Measurements from ENCODE around the gene CDK5RAP2.
"Not testable (repeated sequence)": the region's sequence is repeated elsewhere in the genome, so short reads cannot be mapped to it uniquely, and the experiment has no call there.

CDK5RAP2 gene

DNA sequence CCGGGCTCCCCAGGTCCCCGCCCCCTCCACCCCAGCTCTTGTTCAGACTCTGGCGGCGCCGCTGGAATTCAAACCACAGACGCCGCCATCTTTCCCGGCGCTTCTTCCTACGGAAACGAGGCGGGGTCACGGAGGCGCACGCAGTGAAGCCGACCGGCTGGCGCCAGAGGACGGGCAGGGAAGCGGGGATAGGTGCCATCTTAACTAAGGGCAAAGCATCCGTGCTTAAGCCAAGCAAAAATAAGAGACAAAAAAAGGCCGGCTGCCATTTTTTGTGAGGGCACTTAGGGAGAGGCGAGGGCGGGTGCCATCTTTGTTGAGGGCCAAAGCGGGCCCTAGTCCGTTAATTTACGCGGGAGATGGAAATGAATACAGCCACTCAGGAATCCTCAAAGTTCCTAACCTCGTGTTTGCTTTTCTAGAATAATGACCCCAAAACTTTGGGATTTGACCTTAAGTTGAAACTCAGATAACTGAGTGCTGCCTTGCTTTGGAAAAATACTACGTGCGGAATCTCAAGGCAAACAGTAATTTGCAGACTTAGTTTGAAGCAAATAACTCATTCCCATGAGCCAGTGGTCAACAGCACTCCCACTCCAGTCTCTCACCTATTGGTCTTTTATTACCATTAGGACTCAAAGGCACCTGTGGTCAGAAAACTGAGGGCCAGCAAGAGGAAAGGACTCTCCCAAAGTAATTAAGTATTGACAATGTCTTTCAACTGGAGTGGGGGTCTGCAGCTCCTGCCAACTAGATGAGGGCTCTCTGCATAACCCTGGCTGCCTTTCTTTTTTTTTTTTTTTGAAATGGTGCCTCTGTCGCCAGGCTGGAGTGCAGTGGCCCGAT, at the start of gene CDK5RAP2:
Gene CDK5RAP2, minus strand, starts transcription at position 117 of the 846 bp plus-strand sequence. CDS start 189 bp downstream, outside the sequence.
- peak; percentile 92 for DNase-seq

DNA sequence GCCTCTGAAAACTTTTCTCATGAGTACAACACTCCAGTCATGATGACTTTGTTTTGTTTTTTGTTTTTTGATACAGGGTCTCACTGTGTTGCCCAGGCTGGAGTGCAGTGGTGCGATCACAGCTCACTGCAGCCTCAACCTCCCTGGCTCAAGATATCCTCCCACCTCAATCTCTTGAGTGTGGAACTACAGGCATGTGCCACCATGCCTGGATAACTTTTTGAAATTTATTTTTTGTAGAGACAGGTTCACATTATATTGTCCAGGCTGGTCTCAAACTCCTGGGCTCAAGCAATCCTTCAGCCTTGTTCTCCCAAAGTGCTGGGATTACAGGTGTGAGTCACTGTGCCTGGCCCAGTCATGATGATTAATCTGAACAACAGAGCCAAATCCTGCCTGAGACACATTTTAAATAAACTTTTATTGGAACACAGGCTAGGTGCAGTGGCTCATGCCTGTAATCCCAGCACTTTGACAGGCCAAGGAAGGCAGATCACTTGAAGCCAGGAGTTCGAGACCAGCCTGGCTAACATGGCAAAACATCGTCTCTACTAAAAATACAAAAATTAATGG, 49.0 kb upstream of the CDK5RAP2 start:
- DNase-seq, result not testable (repeated sequence)

DNA sequence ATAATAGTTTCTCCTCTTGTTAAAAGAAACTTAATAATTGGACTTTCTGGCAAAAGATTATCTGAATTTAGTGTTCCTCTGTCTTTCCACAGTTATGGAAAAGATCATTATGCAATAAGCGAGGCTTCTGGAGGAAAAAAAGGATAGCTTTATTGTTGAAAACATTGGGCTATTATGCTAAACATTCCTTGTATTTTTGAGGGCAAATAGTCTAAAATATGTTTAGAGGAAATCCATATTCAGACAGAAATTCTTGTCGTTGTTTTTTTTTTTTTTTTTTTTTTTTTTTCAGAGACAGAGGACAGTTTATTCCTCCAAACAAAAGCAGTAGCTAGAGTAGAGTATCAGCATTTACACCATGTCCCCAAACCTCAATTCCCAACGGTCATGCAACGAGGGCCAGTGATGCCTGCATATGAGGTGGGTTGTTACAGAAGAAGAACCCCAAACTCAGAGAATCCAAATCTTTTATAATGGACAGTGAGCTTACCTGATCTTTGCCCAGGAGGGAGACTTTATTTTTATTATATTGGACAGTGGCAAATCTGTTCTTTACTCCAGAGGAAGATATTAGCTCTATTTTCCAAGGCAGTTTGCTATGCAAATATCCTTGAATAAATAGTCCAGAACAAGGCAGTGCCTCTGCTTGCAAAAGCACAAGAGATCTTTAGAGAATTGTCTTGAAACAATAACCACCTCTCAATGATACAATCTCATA, 48.4 kb upstream of the CDK5RAP2 start:
- DNase-seq, result no peak

DNA sequence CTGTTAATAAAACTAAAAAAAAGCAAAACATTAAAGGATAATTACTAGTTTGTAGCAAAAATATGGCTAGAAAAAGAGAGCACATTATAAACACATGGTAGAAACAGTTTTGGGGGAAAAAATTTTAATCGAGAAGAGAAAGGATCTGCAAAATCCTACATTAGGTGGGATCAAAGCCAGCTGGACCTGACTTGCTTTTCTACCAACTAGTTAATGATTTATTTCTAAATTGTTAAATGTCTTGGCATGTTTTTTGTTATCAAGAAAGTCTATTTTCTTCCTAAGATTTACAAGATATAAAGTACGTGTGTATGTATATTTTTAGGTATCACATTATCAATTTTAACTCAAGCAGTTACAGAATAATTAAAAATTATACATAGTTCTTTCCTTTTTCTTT, 47.1 kb upstream of the CDK5RAP2 start:
- DNase-seq, result no peak

DNA sequence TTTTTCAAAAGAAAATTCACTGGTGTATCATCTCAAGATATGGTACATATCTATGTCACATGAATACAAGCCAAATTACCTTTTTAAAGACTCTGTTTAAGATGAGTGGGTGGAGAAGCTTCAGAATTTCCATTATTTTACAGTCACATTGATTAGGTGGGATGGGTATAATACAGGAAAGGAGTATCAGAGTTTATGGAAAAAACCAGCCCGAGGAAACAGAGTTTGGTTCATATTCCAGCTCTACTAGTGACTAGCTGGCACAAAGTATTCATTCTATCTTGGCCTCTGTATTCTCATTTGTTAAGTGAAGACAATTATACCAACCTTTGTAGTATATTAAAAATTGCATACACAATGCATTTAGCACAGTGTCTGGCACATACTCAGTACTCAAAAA, 46.5 kb upstream of the CDK5RAP2 start:
- DNase-seq, result no peak

DNA sequence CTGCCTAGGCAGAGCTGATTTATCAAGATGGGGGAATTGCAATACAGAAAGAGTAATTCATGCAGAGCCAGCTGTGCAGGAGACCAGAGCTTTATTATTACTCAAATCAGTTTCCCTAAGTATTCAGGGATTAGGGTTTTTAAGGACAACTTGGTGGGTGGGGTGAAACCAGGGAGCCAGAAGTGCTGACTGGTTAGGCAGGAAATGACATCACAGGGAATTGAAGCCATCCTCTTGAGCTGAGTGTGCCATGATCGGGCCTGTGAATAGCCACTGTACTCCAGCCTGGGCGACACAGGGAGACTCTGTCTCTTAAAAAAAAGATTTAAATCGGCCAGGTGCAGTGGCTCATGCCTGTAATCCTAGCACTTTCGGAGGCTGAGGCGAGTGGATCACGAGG, 45.3 kb upstream of the CDK5RAP2 start:
- no peak for DNase-seq

DNA sequence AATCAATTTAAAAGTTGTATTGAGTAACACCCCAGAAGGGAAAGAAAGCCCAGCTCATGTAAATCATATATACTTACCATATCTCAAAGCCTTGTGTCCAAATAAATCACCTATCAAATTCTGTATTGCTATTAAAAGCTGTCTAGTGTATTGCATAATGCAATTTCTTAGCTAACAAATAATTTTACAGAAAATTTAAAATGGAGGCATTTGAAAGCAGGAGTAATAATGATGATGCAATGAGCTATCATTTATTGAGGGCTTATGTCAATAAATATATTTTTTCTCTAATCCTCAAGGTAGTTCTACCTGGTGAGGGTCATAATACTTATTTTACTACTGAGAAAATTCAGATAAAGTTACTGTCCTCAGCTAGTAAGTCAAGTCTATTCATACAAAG, 42.8 kb upstream of the CDK5RAP2 start:
- no peak for DNase-seq

DNA sequence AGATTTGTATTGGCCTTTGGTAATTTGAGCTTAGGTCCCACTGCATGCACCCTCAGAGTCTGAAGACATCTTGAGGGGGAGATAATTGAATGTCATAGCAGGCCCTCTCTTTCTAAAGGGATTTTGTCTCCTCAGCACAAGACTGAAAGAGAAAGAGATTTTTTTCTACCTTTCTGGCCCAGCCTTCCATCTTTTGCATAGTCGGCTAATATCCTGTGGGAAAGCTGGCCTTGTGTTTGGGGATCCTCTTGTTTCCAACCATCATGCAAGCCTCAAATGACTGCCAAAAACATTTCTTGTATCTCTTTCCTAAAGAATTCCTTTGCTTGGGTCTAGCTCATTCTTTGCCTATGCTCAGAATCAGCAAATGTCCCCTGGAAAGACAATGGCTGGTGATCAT, 42.0 kb upstream of the CDK5RAP2 start:
- no peak for DNase-seq

DNA sequence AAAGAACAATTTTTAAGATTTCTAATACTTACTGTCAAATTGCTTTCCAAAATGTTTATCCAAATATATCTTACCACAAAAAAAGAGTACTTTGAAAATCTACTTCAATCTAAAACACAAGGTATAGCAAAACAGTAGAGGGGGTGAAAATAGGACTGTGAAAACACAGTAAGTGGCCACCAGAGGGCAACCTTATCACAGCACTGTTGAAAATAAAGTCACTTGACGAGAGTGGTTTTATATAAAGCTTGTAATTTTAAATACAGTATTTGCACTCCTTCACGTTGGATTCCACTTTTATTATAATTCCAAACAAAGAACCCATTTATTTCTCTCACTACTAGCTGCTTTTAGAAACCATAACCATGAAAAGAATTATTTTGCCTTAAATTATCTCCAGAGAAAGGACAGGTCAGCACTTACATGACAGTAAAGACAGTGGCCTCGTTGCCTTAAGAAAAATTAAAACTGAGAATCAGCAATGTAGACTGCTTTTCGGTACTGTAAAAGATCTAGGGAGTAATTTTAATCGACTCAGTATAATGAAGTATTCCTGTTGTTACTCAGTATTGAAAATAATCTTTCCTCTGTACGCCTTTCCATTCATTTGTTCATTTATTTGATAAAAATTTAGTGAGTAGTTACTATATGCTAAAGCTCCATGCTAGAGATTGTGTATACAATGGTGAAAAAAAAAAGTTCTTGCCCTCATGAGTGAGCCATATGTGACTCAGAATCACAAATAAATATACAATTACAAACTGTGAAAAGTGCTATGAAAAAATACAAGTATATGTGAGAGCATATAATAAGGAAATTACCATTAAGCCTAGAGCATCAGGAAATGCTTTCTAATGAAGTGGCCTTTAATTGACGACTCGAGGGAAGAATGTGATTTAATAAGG, 40.0 kb upstream of the CDK5RAP2 start:
- DNase-seq, result peak; percentile 68

DNA sequence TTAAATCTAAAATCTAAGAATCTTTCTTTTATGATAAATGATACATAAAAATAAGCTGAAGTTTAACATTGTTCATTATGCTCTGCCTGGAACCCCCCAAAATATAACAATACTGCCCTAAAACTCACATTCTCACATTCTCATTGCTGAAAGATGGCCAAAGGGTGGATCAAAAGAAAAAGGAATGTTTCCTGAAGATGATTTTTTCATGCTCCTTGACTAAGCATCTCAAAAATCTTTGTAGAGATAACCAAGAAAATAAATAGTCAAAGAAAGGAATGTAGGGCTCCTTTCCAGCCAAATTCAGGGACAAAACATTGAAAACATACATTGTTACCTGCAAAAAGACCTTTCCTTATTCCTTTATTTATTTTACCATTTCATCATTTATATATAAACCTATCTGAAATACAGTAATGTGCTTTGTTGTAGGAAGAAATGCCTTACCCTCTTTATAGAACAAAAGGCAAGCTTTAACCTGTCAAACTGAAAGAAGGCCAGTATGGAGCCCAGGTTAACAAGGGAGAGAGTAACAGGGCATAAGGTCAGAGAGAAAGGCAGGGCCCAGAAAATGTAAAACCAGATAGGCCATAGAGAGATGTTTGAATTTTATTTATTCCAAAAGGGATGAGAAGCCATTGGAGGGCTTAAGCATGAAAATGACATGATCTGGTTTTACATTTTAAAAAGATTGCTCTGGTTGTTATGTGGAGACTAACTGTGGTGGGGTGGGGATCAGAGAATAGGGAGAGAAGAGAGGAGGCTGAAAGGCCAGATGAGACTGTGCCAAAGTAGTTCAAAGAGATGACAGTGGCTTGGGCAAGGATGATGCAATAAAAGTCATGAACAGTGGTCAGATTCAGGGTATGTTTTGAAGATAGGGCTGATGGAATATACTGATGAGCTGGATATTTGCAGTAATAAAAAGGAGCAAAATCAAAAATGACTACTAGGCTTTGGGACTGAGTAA, 37.3 kb upstream of the CDK5RAP2 start:
- no peak for DNase-seq

DNA sequence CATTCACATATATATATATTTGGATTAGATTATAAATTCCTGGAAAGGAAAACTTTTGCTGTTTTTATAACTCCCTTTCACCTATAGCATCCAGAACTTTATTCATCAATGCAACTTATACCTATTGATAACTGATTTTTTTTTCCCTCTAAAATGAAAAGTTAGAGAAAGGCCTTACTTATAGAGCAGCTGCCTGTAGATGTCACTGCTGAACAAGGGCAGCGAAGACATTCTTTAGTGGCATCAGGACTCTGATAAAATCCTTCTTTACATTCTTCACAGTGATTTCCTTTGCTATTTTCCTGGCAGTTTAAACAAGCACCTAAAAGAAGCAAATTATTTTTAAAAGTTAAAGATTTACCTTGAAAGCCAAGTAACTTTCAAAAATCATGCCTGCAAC, 32.3 kb upstream of the CDK5RAP2 start:
- no peak for DNase-seq

DNA sequence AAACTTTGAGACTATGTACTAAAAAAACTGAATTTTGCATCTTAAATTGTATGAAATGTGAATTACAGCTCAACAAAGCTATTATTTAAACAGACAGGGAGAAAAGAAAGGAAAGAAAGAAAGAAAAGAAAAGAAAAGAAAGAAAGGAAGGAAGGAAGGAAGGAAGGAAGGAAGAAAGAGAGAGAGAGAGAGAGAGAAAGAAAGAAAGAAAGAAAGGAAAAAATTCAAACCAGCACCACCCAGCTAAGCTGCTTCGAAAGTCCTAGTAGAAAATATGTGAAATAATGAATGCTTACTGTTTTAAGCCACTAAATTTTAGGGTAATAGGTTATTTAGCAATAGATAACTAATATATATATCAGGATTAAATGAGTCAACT, 31.7 kb upstream of the CDK5RAP2 start:
- DNase-seq, result no peak

DNA sequence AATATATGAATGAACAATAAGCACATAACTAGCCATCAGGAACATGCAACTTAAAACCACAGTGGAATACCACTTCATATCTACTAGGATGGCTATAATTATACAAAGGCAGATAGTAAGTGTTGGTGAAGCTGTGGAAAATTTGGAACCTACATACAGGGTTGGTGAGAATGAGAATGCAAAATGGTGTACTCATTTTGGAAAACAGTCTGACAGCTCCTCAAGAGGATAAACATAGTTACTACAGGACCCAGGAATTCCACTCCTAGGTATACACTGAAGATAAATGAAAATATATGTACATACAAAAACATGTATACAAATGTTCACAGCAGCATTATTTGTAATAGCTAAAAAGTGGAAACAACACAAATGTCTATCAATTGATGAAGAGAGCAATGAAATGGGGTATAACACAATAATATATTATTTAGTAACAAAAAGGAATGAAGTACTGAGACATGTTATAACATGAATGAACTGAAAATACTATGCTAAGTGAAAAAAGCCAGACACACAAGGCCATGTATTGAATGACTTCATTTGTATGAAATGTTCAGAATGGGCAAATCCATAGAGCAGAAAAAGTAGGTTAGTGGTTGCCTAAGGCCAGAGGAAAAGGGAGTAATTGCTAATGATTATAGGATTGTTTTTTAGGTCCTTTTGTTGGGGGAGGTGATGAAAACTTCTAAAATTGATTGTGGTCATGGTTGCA, 31.2 kb upstream of the CDK5RAP2 start:
- no peak for DNase-seq

DNA sequence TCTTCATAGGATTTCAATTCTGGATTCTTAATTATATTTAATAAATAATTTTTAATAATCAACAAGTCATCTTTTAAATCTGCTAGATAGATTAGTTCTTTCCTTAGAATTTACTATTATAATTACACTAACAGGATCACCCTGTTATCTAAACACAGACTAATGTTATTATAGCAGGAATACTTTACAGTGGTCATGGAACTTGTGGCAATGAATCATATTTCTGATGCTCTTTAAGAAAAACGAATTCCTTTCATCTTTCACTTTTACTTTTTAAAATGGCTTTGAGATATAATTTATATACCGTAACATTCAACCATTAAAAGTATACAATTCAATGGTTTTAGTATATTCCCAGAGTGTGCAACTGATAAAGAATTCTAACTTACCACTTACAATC, 29.7 kb upstream of the CDK5RAP2 start:
- DNase-seq, result no peak

DNA sequence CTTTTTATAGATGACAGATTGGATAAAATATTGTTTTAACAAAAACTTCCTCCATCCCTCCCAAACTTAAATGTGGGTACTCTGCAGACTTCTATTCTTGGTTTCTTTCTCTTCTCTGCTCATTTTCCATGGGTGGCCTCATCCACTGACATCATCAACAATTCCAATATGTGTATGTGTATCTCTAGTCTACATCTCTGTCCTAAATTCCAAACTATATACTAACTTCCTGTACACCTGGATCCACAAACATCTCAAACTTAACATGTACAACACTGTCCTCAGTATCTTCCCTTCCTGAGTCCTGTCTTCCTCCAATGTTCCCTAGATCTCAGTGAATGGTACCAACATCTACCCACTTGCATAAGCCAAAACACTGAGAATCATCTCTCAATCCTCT, 28.5 kb upstream of the CDK5RAP2 start:
- DNase-seq, result no peak

DNA sequence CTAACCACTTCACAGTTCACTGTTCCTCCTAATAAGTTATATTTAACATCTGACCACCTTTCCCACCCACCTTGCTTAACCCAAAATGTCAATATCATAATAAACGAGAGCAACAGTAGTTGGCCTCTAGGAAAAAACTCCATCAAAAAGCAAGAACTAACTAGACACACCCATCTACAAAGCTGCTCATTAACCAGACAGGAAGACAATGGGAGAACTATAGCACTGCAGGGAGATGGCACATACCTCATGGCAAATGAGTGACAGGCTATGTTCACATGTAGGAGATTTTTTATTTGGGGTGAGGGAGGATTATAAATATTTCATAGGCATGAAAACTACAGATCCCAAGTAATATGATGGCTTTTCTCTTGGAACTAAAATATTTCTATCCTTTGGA, 23.6 kb upstream of the CDK5RAP2 start:
- DNase-seq, result no peak

DNA sequence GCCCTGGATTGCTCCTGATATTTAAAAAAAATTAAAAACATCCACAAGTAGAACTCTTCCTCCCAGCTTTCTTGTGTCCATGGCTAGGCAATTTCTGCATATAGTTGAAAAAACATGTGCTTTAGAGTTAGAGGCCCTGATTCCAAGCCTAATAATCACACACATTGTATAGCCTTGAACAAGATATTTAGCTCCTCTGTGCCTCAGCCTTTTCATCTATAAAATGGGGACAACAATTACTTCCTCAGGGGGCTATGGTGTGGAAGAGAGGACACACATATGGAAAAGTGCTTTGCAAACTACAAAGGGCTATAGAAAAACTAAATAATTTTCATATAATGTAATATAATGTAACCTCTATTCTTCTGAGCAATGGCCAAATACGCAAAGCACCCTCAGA, 23.0 kb upstream of the CDK5RAP2 start:
- no peak for DNase-seq

DNA sequence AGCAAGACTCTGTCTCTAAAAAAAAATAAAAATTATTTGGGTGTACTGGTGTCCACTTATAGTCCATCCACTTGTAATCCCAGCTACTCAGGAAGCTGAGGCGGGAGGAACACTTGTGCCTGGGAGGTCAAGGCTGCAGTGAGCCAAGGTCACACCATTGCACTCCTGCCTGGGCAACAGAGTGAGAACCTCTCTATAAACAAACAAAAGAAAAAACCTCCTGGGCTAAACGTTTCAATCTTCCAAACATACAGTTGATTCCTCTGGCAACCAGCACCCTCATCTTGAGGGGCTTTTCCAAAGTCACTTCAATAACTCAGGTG, 13.9 kb upstream of the CDK5RAP2 start:
- no peak for DNase-seq

DNA sequence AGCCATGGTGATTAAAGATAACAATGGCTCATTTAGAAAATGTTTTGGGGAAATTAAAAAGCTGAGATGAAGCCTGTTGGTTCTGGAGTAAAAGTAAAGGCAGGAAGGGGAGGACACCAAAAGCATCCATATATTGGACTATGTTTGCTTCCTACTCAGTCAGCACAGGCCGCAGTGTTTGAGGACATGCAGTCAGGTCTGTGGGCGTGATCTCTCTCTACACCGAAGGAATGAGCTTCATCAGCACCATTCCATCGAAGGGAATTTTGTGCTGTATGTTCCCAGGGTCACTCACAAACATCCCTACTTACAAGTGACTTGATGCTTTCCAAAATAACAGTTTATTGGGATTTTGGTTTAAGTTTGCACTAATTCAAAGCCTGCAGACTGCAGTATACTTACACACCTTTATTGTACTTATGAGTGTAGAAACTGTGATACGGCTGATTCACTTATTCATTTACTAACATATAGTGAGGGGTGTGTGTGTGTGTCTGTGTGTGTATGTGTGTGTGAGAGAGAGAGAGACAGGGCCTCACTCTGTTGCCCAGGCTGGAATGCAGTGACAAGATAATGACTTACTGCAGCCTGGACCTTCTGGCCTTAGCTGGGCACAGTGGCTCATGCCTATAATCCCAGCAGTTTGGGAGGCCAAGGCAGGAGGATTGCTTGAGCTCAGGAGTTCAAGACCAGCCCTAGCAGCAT, 13.4 kb upstream of the CDK5RAP2 start:
- no peak for DNase-seq

DNA sequence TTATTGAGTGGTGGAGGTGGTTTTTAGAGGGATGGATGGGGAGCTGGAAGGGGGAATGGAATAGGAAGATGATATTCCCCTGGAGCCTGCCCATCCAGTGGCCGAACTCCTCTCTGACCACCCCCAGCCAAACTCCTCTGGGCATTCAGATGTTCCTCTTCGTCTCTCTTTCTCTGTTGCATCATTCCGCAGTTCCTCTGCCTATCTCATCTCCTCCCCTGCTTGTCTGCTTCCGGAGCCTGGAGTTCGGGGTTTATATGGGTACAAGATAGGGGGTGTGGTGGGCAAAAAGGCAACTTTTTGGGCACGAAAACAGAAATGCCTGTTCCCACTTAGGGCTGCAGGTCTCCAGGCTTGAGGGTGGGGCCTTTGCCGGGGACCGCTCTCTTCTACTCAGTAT, 12.2 kb upstream of the CDK5RAP2 start:
- DNase-seq, result no peak

DNA sequence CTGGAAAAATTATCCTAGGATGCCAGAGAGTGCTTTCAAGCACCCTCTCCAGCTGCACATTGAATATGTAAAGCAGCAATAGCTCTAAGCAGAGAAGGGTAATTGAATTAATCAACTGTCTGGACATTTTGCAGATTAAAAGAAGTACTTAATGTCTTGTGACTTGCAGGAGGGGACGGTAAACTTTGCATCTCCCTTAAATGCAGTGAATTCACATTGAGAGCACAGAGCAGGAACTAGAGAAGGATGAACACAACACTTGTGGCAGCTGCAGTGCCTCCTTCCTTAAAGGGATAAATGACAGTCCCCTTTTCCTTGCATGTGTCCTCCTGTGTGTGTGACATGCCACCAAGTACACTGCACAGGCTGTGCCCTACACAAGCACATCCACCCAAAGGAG, 7.4 kb upstream of the CDK5RAP2 start:
- DNase-seq, result no peak

Data from CD4-positive, alpha-beta T cell treated with Interleukin-17A for 4 hours (primary cell).